ENCODE measurements around the gene CEBPE. TPM values are rescaled to one million over a fixed set of nuclear protein-coding genes. Genes with fewer than 3 reads are reported as not detected.

CEBPE gene
- total and polyA plus RNA-seq, 4 donors: 0.08 to 4.4 (median 0.16) TPM; not detected in 1

GRCh38 chr14:23149745-23150144 is 30.7 kb upstream of the CEBPE start:
- Histone ChIP-seq H3K27ac (ENCODE audit: low read depth in 1 of 2, low read length in 2 of 2) (no peak overlapping the region), H3K27me3 (ENCODE audit: control insufficient read depth in 4 of 4, insufficient read depth in 4 of 4, low read length in 3 of 4) (no peaks in the 10 kb centered on the region), H3K9ac (ENCODE audit: low read depth in 1 of 2, low read length in 2 of 2) (no peak overlapping the region), H3K4me3 (ENCODE audit: low read depth in 1 of 3, low read length in 3 of 3) (no peak overlapping the region), H3K36me3 (ENCODE audit: control insufficient read depth in 4 of 4, insufficient read depth in 3 of 4, low read depth in 1 of 4, low read length in 3 of 4) (no peaks in the 10 kb centered on the region), H3K9me3 (ENCODE audit: control insufficient read depth in 4 of 4, low read length in 3 of 4) (no peaks in the 10 kb centered on the region), H3K4me1 (ENCODE audit: control insufficient read depth in 4 of 4, insufficient read depth in 4 of 4, low read length in 3 of 4) (no peaks in the 10 kb centered on the region)
- TF ChIP-seq SP1 (IDR thresholded peaks at IDR 0.05) (no peak), RAD21 (IDR thresholded peaks at IDR 0.05) (no peak), REST (IDR thresholded peaks at IDR 0.05) (no peak), EGR1 (IDR thresholded peaks at IDR 0.05; ENCODE audit: low read depth in 2 of 2) (no peak), MAX (IDR thresholded peaks at IDR 0.05) (no peak), TAF1 (conservative IDR thresholded peaks at IDR 0.05) (no peak), GABPA (IDR thresholded peaks at IDR 0.05 in 1 of 2, conservative IDR thresholded peaks at IDR 0.05 in 1 of 2) (no peak), HNF4A (conservative IDR thresholded peaks at IDR 0.05) (no peak), ZBTB33 (IDR thresholded peaks at IDR 0.05) (no peak), CTCF (IDR thresholded peaks at IDR 0.05; ENCODE audit: low read depth, low read length, missing input control) (no peak), YY1 (IDR thresholded peaks at IDR 0.05) (no peak), ATF3 (IDR thresholded peaks at IDR 0.05) (no peak), NR2F2 (IDR thresholded peaks at IDR 0.05) (no peak), RXRA (IDR thresholded peaks at IDR 0.05) (no peak), FOXA1 (IDR thresholded peaks at IDR 0.05) (no peak), JUND (IDR thresholded peaks at IDR 0.05) (no peak), HNF4G (IDR thresholded peaks at IDR 0.05) (no peak), FOXA2 (IDR thresholded peaks at IDR 0.05) (no peak)
- DNase-seq (ENCODE audit: low spot score): no peak
